Esophagus (tissue), 2 donors: Measurements from ENCODE around the gene UBE2N. TPM values are rescaled to one million over a fixed set of nuclear protein-coding genes. Genes with fewer than 3 reads are reported as not detected.
"Not testable (repeated sequence)": the region's sequence is repeated elsewhere in the genome, so short reads cannot be mapped to it uniquely, and the experiment has no call there.

ENCODE experiments used
- H3K27ac ChIP-seq, 2 donors: one replicate each; pipeline ENCODE4 v1.5.1; 2013; ENCODE audit warnings: low read depth in 2 of 2, mild to moderate bottlenecking in 2 of 2, inconsistent platforms in 1 of 2, low read length in 1 of 2, moderate library complexity in 1 of 2
- H3K27me3 ChIP-seq, 2 donors: one replicate each; pipeline ENCODE4 v1.6.1; 2013; ENCODE audit warnings: low read length in 2 of 2, control low read depth in 1 of 2, mild to moderate bottlenecking in 1 of 2; ENCODE audit not compliant: insufficient read depth in 2 of 2, control insufficient read depth in 1 of 2
- H3K36me3 ChIP-seq, 2 donors: one replicate each; pipeline ENCODE4 v1.6.1; 2013; ENCODE audit warnings: low read length in 1 of 2; ENCODE audit not compliant: control insufficient read depth in 2 of 2, insufficient read depth in 2 of 2
- H3K4me1 ChIP-seq, 2 donors: one replicate each; pipeline ENCODE4 v1.6.1; 2013; ENCODE audit warnings: low read length in 1 of 2; ENCODE audit not compliant: control insufficient read depth in 2 of 2, insufficient read depth in 2 of 2
- H3K4me3 ChIP-seq, 2 donors: one replicate each; pipeline ENCODE4 v1.5.1; 2013; ENCODE audit warnings: low read length in 2 of 2, mild to moderate bottlenecking in 2 of 2, low read depth in 1 of 2, moderate library complexity in 1 of 2
- H3K9me3 ChIP-seq, 2 donors: one replicate each; pipeline ENCODE4 v1.6.1; 2013; ENCODE audit warnings: mild to moderate bottlenecking in 2 of 2, low read depth in 1 of 2, low read length in 1 of 2, moderate library complexity in 1 of 2; ENCODE audit not compliant: control insufficient read depth in 2 of 2, insufficient read depth in 1 of 2
- WGBS, 2 donors: extraction: QIAGEN DNeasy Blood & Tissue Kit; methylation state at CpG; one replicate each; pipeline ENCODE4 v1.1.7; 2013; 5-methylcytosine and 5-hydroxymethylcytosine counted together
- polyA plus RNA-seq, 2 donors: library from polyadenylated mRNA; stranded (reverse); fragments of 200-250 nt; gene quantifications; one replicate each; pipeline ENCODE4 v1.2.3, GENCODE V29; 2013
- donor health status: healthy with polysubstance abuse.
- donor health status: Bipolar disorder and iron deficiency.

UBE2N gene
- polyA plus RNA-seq, 2 donors, result 45.3 to 66.2 TPM

DNA sequence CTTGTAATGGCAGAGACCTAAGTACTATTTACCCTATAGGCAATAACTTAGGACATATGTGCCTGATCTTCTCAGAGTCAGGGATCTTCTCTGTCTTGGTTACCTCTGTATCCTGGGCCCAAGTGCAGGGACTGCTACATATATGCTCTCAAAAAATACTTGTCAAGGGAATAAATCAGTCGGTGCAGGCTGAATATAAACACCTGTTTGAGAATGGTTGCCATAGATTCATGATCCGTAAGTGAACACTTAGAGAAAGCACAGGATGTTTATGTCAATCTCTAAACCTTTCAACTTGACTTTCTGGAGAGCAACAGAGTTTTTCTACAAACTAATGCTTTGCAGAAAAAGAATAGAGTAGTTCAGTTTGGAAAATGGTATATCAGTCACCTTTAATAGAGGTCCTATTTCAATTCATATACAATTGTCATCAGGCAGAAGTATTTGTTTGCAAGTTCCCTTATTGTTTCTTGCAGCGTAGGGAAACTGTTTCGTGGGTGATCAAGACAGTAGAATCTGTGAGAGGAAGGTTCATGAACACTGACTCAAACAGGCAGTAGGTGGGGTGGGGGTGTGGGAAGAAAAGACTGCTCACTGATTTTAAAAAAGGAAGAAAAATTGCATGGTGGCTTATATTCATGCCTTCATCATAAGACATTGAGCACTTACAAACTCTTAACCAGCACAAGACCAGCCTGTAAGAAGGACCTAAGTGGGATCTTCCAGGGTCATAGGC, 6.0 kb upstream of the UBE2N start:
- no peaks in the 10 kb centered on the region for H3K27me3 ChIP-seq
- H3K4me3 ChIP-seq, result no peak overlapping the region
- H3K27ac ChIP-seq, result no peak overlapping the region
- H3K9me3 ChIP-seq, result no peaks in the 10 kb centered on the region
- 55 to 62% methylated on average over 4 of the region's 4 CpGs for WGBS, 2 donors
- H3K4me1 ChIP-seq, result peaks cover 0 to 3% of the 10 kb centered on the region in 2 donors
- H3K36me3 ChIP-seq, result no peaks in the 10 kb centered on the region

DNA sequence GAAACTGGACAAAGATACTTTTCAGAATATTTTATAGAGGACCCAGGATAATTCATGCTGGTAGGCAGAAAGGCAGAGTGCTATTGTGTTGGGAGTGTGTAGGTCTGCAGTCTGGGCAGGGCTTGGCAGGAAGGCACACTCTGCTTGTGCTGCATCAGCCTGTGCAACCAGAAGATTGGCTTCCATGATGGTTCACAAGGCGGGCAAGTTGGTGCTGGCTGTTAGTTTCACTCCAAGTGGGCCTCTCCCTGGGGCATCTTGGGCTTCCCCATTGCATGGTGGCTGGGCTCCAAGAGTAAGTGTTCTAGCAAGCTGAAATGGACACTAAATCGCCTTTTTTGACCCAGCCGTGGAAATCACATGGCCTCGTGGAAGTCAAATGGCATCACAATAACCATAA, 1.8 kb upstream of the UBE2N start:
- no peaks in the 10 kb centered on the region for H3K36me3 ChIP-seq
- H3K9me3 ChIP-seq, result no peaks in the 10 kb centered on the region
- WGBS, 2 donors, result 55 to 74% methylated on average over 4 of the region's 4 CpGs
- H3K27me3 ChIP-seq, result no peaks in the 10 kb centered on the region
- peak overlapping the region; percentile 46 to 83 for H3K27ac ChIP-seq
- H3K4me1 ChIP-seq, result peaks cover 0 to 6% of the 10 kb centered on the region in 2 donors
- no peak overlapping the region for H3K4me3 ChIP-seq

DNA sequence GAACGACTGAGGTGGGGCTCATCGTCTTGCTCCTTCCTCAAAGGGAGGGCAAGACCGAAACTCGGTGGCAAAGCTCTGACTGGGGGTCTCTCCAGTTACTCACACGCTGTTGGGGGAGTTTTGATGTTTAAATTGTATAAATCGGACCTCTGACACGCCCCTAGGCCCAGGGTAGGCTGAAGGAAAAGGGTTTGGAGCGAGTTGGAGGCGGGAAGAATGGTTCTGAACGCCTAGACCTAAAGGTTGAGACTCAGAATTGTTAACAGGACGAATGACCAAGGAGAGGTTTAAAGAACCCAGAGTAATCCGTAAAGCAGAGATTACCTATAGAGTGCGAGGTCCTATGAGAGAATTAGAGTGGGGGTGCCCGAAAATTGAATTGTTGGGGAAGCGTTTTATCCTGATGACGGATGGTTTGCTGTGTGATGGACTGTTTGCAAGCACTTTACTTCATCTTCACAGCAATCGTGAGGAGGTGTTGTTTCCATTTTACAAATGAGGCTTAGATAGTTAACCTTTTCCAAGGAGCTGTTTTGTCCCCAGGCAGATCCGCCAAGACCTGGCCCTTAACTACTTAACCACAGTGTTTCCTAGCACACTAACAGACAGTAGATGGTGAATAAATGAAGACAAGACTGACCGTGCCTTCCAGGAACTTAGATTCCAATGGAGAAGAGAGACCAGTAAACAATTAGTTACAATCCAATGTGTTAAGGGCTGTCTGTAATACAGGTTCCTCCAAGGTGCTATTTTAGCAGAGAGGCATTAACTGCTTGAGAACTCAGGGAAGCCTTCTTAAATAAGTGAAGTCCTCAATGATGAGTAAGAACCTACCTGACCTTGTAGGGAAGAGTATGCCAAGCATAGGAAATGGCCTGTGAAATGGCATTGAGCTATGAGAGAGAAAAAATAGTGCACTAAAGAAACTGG, 929 bp upstream of the UBE2N start:
- H3K4me3 ChIP-seq, result peak overlapping the region; percentile 80 to 100
- peak overlapping the region; percentile 93 to 98 for H3K27ac ChIP-seq
- peaks cover 0 to 8% of the 10 kb centered on the region in 2 donors for H3K4me1 ChIP-seq
- no peaks in the 10 kb centered on the region for H3K9me3 ChIP-seq
- no peaks in the 10 kb centered on the region for H3K27me3 ChIP-seq
- no peaks in the 10 kb centered on the region for H3K36me3 ChIP-seq
- 5 to 6% methylated on average over 19 of the region's 19 CpGs for WGBS, 2 donors

- WGBS, 2 donors, result 0% methylated on average over 36 to 55 of the region's 55 CpGs
- Histone ChIP-seq H3K4me1 (peaks cover 0 to 8% of the 10 kb centered on the region in 2 donors), H3K36me3 (no peaks in the 10 kb centered on the region), H3K9me3 (no peaks in the 10 kb centered on the region), H3K4me3 (peak overlapping the region; percentile 80 to 100), H3K27me3 (no peaks in the 10 kb centered on the region), H3K27ac (peak overlapping the region; percentile 93 to 98)
These were observed 598 bp downstream of the UBE2N start for GRCh38 chr12:93441081-93441616.

GRCh38 chr12:93440043-93440835, 1.5 kb downstream of the UBE2N start:
- peak overlapping the region in 1 of 2 donors; percentile 80 for H3K4me3 ChIP-seq
- no peaks in the 10 kb centered on the region for H3K9me3 ChIP-seq
- peaks cover 0 to 8% of the 10 kb centered on the region in 2 donors for H3K4me1 ChIP-seq
- H3K36me3 ChIP-seq, result no peaks in the 10 kb centered on the region
- H3K27me3 ChIP-seq, result no peaks in the 10 kb centered on the region
- no peak overlapping the region for H3K27ac ChIP-seq
- 14 to 15% methylated on average over 12 of the region's 12 CpGs for WGBS, 2 donors

- Histone ChIP-seq H3K27me3 (no peaks in the 10 kb centered on the region), H3K4me1 (peaks cover 4 to 5% of the 10 kb centered on the region in 2 donors), H3K36me3 (no peaks in the 10 kb centered on the region), H3K4me3 (no peak overlapping the region), H3K27ac (no peak overlapping the region), H3K9me3 (no peaks in the 10 kb centered on the region)
- 70 to 72% methylated on average over 3 of the region's 3 CpGs for WGBS, 2 donors
These were observed 3.3 kb downstream of the UBE2N start for GRCh38 chr12:93438266-93439050.

- no peak overlapping the region for H3K4me3 ChIP-seq
- 62 to 63% methylated on average over 5 of the region's 5 CpGs for WGBS, 2 donors
- H3K4me1 ChIP-seq, result peaks cover 4 to 5% of the 10 kb centered on the region in 2 donors
- H3K9me3 ChIP-seq, result no peaks in the 10 kb centered on the region
- H3K27ac ChIP-seq, result no peak overlapping the region
- H3K36me3 ChIP-seq, result no peaks in the 10 kb centered on the region
- H3K27me3 ChIP-seq, result no peaks in the 10 kb centered on the region
These were observed 7.4 kb downstream of the UBE2N start for GRCh38 chr12:93434256-93434865.

GRCh38 chr12:93432031-93432430, 9.7 kb downstream of the UBE2N start:
- not testable (repeated sequence) for H3K27ac ChIP-seq, H3K4me3 ChIP-seq, H3K27me3 ChIP-seq, H3K9me3 ChIP-seq, H3K4me1 ChIP-seq, H3K36me3 ChIP-seq
- WGBS, 2 donors, result 87 to 89% methylated on average over 6 of the region's 6 CpGs
